ENCODE data around the gene AOPEP.

The AOPEP gene

DNA sequence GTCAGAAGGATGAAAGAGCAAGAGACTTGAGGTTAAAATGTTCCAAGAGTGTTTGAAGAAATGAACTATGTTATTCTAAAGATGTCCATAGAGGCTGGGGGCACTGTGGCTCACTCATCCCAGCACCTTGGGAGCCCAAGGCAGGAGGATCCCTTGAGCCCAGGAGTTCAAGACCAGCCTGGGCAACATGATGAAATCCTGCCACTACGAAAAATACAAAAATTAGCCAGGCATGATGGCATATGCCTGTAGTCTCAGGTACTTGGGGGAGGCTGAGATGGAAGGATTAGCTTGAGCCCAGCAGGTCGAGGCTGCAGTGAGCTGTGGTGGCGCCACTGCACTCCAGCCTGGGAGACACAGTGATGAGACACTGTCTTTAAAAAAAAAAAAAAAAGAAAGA lies 2.7 kb downstream of the AOPEP start:
- H3K9ac ChIP-seq (ENCODE audit: low read length): no peak overlapping the region
- H3K79me2 ChIP-seq (ENCODE audit: insufficient read depth, low read length): peaks cover 20% of the 10 kb centered on the region
- TF ChIP-seq, protein P1, sequence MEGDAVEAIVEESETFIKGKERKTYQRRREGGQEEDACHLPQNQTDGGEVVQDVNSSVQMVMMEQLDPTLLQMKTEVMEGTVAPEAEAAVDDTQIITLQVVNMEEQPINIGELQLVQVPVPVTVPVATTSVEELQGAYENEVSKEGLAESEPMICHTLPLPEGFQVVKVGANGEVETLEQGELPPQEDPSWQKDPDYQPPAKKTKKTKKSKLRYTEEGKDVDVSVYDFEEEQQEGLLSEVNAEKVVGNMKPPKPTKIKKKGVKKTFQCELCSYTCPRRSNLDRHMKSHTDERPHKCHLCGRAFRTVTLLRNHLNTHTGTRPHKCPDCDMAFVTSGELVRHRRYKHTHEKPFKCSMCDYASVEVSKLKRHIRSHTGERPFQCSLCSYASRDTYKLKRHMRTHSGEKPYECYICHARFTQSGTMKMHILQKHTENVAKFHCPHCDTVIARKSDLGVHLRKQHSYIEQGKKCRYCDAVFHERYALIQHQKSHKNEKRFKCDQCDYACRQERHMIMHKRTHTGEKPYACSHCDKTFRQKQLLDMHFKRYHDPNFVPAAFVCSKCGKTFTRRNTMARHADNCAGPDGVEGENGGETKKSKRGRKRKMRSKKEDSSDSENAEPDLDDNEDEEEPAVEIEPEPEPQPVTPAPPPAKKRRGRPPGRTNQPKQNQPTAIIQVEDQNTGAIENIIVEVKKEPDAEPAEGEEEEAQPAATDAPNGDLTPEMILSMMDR (IDR thresholded peaks at IDR 0.05; ENCODE audit: low read length): peak; percentile 45; the same call in 1 of the 2 replicates
- TF ChIP-seq EZH2 (IDR thresholded peaks at IDR 0.05; ENCODE audit: borderline replicate concordance, low read length): no peak

DNA sequence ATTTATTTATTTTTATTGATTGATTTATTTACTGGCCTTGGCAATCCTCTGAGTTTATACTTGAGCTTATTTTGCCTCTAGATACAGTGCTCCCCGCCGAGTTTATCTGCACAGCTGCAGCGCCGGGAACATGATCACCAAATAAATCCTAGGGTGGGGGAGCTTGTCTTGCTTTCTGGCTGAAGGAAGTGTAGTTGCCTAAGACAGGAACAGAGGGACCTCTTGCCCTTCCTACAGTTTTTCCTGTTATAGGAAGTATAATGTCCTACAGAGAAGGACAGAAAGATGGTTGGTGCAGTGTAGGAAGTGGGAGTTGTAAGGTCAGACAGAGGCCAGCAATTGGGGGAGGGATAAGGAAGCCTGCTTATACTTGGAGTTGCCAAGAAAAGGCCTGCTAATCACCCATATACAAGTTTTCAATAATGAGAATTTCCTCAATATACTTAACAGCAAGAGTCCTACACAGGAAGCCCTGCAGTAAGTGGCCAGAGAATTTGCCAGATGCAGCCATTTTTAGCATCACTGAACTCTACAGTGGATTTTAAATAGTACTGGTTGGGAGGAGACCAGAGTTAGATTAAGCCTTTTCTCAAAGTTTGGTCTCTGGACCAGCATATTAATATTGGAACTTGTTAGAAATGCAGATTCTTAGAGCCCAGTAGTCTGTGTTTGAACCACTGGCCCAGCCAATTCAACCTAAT lies 7.7 kb downstream of the AOPEP start:
- H3K79me2 ChIP-seq (ENCODE audit: insufficient read depth, low read length): 0 out of 2 replicates have a peak, but pooled peaks cover 5% of the 10 kb centered on the region
- H3K27me3 ChIP-seq (ENCODE audit: insufficient read depth, low read length): no peaks in the 10 kb centered on the region
- H3K4me2 ChIP-seq (ENCODE audit: low read length): no peak overlapping the region
- H2AFZ ChIP-seq (ENCODE audit: low read length): no peak overlapping the region
- TF ChIP-seq EZH2 (IDR thresholded peaks at IDR 0.05; ENCODE audit: borderline replicate concordance, low read length): no peak
- TF ChIP-seq, protein P1 (IDR thresholded peaks at IDR 0.05; ENCODE audit: low read length): no peak
- H3K9me3 ChIP-seq (ENCODE audit: low read length): no peaks in the 10 kb centered on the region
- no peaks in the 10 kb centered on the region for H3F3A ChIP-seq (ENCODE audit: insufficient read depth, low read length)
- H4K20me1 ChIP-seq (ENCODE audit: insufficient read depth, low read length): no peaks in the 10 kb centered on the region
- no peak overlapping the region for H3K27ac ChIP-seq (ENCODE audit: low read depth, low read length, poor library complexity, severe bottlenecking)
- H3K9ac ChIP-seq (ENCODE audit: low read length): no peak overlapping the region
- no peak overlapping the region for H3K4me3 ChIP-seq (ENCODE audit: low read depth, low read length, poor library complexity, severe bottlenecking)
- no peaks in the 10 kb centered on the region for H3K9me2 ChIP-seq (ENCODE audit: low read depth, low read length)
- no peaks in the 10 kb centered on the region for H3K4me1 ChIP-seq (ENCODE audit: insufficient read depth, low read length, severe bottlenecking)
- peaks cover 11% of the 10 kb centered on the region for H3K36me3 ChIP-seq (ENCODE audit: insufficient read depth, low read length)

More for the DNA sequence above, 2.7 kb downstream of the AOPEP start:
- Histone ChIP-seq H3K9me3 (ENCODE audit: low read length) (no peaks in the 10 kb centered on the region), H3K4me2 (ENCODE audit: low read length) (no peak overlapping the region), H3K9me2 (ENCODE audit: low read depth, low read length) (no peaks in the 10 kb centered on the region), H2AFZ (ENCODE audit: low read length) (no peak overlapping the region), H4K20me1 (ENCODE audit: insufficient read depth, low read length) (no peaks in the 10 kb centered on the region), H3K27ac (ENCODE audit: low read depth, low read length, poor library complexity, severe bottlenecking) (no peak overlapping the region), H3K36me3 (ENCODE audit: insufficient read depth, low read length) (peaks cover 6% of the 10 kb centered on the region; the same call in 1 of the 2 replicates), H3F3A (ENCODE audit: insufficient read depth, low read length) (no peaks in the 10 kb centered on the region), H3K4me1 (ENCODE audit: insufficient read depth, low read length, severe bottlenecking) (peaks cover 22% of the 10 kb centered on the region), H3K27me3 (ENCODE audit: insufficient read depth, low read length) (no peaks in the 10 kb centered on the region), H3K4me3 (ENCODE audit: low read depth, low read length, poor library complexity, severe bottlenecking) (no peak overlapping the region)

DNA sequence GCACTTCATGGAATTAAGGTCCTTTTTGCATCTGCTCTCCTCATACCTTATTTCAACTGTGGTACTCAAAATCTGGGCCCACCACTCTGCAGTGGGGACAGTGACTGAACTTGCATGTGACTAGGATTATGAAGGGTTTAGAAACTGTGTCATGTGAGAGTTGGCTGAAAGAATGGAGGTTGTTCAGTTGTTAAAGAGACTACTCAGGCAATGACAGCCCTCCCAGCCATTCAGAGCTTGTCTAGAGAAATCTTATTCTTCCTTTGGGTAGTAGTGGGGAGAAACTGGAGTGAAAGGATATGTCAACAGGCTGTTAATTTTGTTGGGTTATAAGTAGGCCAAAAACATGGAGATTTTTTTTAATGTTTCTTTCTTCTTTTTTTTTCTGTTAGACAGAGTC lies 10.3 kb downstream of the AOPEP start:
- Histone ChIP-seq H3K9ac (ENCODE audit: low read length) (no peak overlapping the region), H2AFZ (ENCODE audit: low read length) (no peak overlapping the region), H3K36me3 (ENCODE audit: insufficient read depth, low read length) (peaks cover 11% of the 10 kb centered on the region), H3K27me3 (ENCODE audit: insufficient read depth, low read length) (no peaks in the 10 kb centered on the region), H3K79me2 (ENCODE audit: insufficient read depth, low read length) (no peaks in the 10 kb centered on the region), H3K4me2 (ENCODE audit: low read length) (no peak overlapping the region), H3F3A (ENCODE audit: insufficient read depth, low read length) (no peaks in the 10 kb centered on the region), H3K9me2 (ENCODE audit: low read depth, low read length) (no peaks in the 10 kb centered on the region), H4K20me1 (ENCODE audit: insufficient read depth, low read length) (no peaks in the 10 kb centered on the region), H3K4me1 (ENCODE audit: insufficient read depth, low read length, severe bottlenecking) (peaks cover 10% of the 10 kb centered on the region), H3K4me3 (ENCODE audit: low read depth, low read length, poor library complexity, severe bottlenecking) (no peak overlapping the region), H3K27ac (ENCODE audit: low read depth, low read length, poor library complexity, severe bottlenecking) (no peak overlapping the region), H3K9me3 (ENCODE audit: low read length) (no peaks in the 10 kb centered on the region)
- TF ChIP-seq, protein P1 (IDR thresholded peaks at IDR 0.05; ENCODE audit: low read length): no peak
- TF ChIP-seq EZH2 (IDR thresholded peaks at IDR 0.05; ENCODE audit: borderline replicate concordance, low read length): no peak

Measured in OCI-LY1 (cell line).